SH-SY5Y (cell line): ENCODE measurements around the gene PHKG2.

Experiments used
- GATA2 ChIP-seq: IDR thresholded peaks from 2 replicates; pipeline ENCODE4 v1.6.1; 2011; ENCODE audit warnings: mild to moderate bottlenecking, low read depth, low read length
- GATA3 ChIP-seq: IDR thresholded peaks from 2 replicates; pipeline ENCODE4 v1.6.1; 2011; ENCODE audit warnings: low read depth, mild to moderate bottlenecking, low read length, moderate library complexity

The PHKG2 gene

DNA sequence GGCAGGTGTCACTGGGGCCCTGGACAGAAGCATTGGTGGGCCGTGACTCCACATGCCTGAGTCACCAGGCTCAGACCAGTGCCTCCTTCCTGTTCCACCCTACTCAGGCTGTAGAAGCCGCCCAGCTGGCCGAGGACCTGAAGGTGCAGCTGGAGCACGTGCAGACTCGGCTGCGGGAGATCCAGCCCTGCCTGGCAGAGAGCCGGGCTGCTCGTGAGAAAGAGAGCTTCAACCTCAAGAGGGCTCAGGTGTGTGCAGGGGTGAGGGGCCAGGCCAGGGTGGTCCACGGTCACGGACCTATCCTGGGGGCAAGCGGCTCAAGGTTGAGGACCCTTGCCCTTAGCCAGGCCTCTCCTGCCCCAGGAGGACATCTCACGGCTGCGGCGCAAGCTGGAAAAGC is 23.5 kb downstream of the PHKG2 start:
- TF ChIP-seq GATA3: no peak
- no peak for TF ChIP-seq GATA2

DNA sequence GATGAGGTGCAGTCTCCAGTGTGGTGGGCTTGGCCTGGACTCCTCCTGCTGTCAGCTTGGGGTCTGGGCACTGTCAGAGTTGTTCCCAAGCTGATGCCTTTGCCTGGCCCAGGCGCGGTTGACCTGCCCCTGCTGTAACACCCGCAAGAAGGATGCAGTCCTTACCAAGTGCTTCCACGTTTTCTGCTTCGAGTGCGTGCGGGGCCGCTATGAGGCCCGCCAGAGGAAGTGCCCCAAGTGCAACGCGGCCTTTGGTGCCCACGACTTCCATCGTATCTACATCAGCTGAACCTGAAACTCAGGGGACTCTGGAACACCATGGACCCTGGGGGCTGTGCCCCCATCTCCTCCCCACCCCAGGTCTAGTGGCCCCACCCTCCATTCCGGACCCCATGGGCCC is 25.6 kb downstream of the PHKG2 start:
- TF ChIP-seq GATA2: no peak
- TF ChIP-seq GATA3: no peak

DNA sequence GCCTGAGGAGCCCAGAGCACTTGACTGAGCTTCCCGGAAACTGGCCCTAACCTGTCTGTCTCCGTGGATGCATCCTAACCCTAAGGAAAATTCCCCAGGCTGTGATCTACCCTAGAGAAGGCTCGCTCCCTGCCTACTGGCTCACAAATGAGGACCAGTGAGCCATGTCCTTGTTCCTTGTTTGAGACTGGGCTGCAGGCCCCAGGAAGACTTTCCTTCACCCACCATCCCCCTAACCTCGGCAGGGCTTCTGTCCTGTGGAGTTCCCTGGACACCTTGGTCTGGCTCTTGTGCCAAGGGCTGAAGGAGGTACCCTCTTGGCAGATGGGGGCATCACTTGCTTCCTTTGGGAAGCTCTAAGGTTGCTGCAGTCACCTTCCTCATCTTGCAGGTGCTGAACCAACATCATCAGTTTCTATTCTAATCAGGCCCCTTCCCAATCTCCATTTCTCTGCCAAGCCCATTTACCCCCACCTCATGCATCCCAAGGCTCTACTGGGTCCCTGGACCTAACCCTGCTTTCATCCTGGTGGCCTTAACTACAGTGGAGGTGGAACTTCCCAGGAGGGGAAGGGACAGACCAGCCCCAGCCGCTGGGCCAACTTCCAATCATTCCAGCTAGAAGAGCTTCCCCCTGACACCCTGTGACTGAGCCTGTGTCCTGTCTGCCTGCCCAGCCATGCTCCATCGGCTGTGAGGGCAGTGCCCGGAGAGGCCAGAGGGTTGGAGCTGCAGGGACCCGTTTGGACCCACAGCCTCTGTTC is 26.3 kb downstream of the PHKG2 start:
- TF ChIP-seq GATA2: no peak
- no peak for TF ChIP-seq GATA3

DNA sequence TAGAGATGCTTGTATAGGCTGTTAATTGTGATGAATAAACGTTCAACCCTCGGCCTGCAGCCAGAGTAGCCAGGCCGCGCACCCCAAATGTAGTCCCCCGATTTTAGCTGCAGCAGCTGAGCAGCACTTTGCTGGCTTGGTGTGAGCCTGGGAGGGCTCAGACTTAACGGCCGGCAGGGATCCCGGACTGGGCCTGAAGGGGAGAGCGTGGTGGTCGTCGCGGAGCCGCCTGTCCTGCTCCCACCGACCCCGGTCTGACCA is 26.8 kb downstream of the PHKG2 start:
- TF ChIP-seq GATA2: no peak
- no peak for TF ChIP-seq GATA3

DNA sequence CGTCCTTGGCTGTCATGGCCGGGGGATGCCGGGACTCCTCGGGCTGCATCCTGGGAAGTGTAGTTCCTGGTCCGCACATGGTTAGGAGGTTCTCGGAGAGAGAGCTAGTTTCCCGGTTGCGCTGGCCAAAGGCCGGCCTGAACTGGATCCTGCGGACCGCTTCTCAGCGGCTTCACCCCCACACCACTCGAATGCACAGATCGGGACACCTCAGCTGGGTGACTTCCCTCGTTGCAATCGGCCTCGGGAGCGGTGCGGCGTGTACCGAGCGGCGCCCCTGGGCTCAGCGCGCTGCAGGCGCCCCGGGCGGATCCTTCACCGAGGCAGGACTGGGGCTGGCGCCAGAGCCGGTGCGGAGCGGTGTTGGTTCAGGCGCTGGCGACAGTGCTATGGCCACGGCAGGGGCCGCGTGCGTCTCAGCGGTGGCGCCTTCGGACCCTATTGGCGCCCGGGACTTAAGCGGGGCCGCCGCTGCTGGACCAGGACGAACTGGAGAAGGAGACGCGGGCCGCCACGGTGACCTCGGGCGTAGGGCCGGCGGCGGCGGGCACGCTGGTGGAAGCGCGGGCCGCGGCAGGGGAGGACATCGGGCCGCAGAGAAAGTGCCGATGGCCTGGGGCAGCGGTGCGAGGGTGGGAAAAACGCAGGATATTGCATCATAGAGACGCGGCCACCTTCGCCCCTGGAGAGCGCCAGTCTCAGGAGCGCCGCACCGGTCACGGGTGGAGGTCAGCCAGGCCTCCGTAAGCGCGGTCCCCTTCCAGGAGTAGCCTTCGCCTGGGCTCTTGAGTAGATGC is 27.4 kb downstream of the PHKG2 start:
- no peak for TF ChIP-seq GATA2
- no peak for TF ChIP-seq GATA3

DNA sequence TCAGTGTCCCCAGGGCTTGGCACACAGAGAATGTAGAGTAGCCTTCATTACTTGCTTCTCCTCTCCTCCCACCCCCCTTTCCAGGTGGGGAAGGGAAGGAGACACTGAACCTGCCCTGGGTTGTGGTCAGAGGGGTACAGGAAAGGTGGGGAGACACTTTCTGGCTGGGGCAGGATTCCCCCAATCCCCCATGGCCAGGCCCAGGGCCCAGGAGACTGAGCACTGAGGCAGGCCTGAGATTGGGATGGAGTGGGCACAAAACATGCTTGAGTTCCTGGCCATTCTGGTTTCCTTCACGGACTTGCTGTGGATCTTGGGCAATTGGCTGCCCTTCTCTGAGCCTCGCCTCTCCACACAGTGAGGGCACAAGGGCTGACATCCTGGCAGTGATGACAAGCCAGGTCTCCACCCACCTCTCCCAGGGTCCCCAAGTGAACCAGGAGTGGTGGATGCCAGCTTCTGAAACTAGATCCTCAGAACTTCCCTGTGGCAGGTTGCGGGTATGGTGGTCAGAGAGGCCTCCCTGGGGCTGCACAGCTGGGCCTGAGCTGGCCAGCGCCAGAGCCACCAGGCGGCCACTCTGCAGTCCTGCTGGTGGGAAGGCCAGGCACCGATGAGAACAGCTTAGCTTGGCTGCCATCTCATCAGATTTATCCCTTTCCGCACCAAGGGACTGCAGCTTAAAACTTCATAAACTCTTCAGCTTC is 29.5 kb downstream of the PHKG2 start:
- TF ChIP-seq GATA3: no peak
- no peak for TF ChIP-seq GATA2

DNA sequence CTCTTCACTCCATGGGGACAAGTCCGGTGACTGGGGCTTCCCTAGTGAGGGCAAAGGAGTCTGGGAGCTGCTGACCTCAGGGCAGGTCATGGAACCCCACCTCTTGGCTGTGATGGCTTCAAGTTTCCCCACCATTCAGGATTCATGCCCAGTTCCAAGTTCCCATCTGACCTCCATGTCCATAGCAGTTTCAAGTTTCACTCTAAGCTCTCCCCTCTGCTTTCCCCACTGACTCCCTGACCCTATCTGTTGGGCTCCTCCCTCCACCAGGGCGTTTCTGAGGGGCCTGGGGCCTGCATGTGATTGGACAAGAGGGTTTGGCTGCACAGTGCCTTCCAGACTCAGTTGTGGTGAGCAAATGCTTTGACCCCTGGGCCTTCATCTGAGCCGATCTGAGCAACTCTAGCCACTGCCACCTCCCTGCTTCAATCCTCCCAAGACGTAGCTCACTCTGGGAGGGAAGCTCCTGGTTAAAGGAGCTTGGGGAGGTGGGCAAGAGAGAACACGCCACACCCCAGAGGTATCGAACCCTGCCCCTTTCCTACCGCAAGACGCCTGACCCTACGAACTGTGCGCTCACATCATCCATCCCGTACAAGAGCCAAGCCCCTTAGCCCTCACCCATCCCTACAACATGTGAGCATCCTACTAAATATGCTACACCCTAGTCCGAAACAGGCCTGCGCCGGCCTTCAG is 30.5 kb downstream of the PHKG2 start:
- TF ChIP-seq GATA2 (no peak), GATA3 (no peak)

DNA sequence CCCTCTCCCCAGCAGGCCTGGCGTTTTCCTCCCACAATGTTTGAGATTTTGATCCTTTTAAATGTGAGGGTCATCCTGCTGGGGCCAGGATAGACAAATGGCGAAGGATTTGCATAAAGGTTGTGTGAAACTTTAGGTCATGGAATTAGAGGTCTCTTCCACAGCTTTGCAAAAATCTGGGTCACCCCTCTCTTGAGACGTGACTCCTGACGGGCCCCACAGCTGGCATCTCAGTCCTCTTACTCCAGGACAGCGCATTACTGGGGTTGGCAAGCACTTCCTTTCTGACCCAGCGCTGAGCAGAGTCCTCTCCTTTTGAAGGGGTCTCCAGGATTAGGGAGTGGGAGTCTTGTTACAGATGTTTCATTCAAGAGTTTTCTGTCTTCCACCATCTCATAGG is 31.4 kb downstream of the PHKG2 start:
- TF ChIP-seq GATA3 (no peak), GATA2 (no peak)

DNA sequence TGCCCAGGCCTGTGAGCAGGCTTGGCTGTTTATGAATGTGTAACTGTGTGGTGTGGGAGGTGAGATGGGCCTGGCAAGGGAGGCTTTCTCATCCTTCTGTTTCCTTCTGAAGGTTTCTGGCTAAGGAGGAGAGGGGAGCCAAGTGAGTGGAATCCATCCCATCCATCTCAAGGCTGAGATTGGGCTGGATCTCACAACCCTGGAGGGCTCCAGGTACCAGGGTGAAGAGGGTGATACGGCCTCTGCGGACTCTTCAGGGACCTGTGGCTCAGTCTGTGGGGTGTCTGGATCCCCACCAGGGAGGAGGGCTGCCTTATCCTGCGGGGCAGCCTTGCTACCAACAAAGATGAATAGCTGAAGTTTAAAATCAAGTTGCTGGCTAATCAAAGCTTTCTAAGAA is 31.8 kb downstream of the PHKG2 start:
- TF ChIP-seq GATA2 (no peak), GATA3 (no peak)

DNA sequence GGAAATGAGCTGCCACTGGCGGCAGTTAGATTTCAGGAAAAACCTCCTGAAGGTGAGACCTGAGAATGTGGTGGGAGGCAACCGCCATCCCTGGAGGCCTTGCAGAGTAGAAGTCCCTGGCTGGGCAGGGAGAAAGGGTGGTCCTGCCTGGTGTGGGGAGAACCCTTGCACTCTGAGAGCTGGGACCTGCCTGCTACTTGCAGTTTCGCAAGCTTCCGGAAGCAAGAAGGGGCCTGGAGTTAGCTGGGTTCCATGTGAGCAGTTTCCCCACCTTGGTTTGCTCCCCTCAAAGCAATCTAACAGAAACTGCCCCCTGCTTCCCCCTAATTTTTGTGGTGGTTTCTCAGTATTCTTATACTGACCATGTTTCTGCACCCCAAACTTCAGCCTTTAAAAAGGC is 32.3 kb downstream of the PHKG2 start:
- TF ChIP-seq GATA3 (no peak), GATA2 (no peak)

DNA sequence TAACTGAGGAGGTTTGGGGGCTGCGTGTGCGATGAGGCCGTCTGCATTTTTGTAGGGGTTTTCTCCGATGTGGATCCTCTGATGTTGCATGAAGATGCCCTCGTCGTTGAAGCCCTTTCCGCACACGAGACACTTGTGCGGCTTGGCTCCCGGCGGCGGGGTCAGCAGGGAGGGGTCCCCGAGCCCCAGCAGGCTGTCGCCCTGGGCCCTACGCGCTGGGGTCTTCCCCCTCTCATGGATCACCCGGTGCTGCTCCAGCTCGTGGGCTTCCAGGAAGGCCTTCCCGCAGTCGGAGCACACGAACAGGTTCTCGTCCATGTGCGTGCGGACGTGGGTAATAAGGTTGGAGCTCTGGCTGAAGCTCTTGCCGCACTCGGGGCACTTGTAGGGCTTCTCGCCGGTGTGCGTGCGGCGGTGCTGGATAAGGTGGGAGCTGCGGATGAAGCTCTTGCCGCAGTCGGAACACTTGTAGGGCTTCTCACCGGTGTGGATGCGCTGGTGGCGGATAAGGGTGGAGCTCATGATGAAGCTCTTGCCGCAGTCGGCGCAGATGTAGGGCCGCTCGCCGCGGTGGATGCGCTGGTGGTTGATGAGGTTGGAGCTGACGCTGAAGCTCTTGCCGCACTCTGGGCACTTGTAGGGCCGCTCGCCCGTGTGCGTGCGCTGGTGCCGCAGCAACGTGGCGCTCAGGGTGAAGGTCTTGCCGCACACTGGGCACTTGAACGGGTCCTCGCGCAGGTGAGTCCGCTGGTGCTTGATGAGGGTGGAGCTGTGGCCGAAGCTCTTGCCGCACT is 34.5 kb downstream of the PHKG2 start:
- TF ChIP-seq GATA2 (no peak), GATA3 (no peak)

DNA sequence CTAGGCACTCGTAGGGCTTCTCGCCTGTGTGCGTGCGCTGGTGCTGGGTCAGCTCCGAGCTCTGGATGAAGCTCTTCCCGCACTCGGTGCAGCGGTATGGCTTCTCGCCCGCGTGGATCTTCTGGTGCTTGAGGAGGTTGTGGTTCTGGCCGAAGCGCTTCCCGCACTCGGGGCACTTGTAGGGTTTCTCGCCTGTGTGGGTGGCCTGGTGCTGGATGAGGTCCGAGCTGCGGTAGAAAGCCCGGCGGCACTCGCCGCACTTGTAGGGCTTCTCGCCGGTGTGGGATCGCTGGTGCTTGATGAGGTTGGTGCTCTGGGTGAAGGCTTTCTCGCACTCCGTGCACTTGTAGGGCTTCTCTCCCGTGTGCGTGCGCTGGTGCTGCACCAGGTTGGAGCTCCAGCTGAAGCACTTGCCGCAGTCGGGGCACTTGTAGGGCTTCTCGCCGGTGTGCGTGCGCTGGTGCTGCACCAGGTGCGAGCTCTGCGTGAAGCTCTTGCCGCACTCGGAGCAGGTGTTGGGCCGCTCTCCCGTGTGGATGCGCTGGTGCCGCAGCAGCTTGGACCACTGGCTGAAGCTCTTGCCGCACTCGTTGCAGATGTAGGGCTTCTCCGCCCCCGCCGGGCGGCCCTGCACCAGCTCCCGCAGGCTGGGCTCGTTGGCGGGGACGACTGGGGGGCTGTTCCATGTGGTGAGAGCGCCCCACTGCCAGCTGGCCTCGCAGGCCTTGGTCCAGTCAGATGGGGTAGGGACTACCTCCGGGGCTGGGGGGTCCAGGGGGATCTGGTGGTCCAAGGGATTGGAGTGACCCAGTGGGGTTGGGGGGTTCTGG is 35.3 kb downstream of the PHKG2 start:
- TF ChIP-seq GATA3 (no peak), GATA2 (no peak)

DNA sequence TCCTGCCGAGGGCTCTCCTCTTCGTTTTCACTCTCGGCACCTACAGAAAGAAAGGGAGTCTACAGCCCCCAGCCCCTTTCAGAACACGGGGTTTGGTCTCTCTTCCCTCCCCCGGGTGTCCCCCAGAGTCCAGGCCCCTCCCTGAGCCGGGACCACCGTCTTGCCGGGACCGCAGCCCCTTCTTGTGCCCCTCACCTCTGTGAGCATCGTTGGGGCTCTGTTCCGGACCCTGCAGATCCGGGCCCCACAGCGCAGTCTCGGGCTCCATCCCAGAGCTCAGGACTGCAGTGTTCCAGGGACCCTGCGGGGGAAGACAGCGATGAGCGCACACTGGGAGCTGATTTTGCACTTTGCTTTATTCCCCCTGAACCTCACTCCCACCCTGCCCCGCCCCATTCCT is 36.0 kb downstream of the PHKG2 start:
- TF ChIP-seq GATA3: no peak
- no peak for TF ChIP-seq GATA2
